ENCODE results near the gene FBXW7. TPM values are rescaled to one million over a fixed set of nuclear protein-coding genes. Genes with fewer than 3 reads are reported as not detected.

The FBXW7 gene
- total RNA-seq, 1 donor: 79.5 TPM

GRCh38 chr4:152334931-152335330 lies 201.0 kb downstream of the FBXW7 start:
- TF ChIP-seq CTCF (IDR thresholded peaks at IDR 0.05; ENCODE audit: insufficient read depth, low read depth, low read length): no peak

GRCh38 chr4:152331042-152331441 lies 204.8 kb downstream of the FBXW7 start:
- no peak for TF ChIP-seq CTCF (IDR thresholded peaks at IDR 0.05; ENCODE audit: insufficient read depth, low read depth, low read length)
- DNase-seq (ENCODE audit: low read depth): no peak
- no peak overlapping the region for H3K4me3 ChIP-seq (ENCODE audit: low read depth, low read length)

More at GRCh38 chr4:152334931-152335330, 201.0 kb downstream of the FBXW7 start:
- H3K4me3 ChIP-seq (ENCODE audit: low read depth, low read length): no peak overlapping the region
- no peak for DNase-seq (ENCODE audit: low read depth)

GRCh38 chr4:152328582-152328981 lies 207.3 kb downstream of the FBXW7 start:
- H3K4me3 ChIP-seq (ENCODE audit: low read depth, low read length): no peak overlapping the region
- no peak for DNase-seq (ENCODE audit: low read depth)
- no peak for TF ChIP-seq CTCF (IDR thresholded peaks at IDR 0.05; ENCODE audit: insufficient read depth, low read depth, low read length)

DNA sequence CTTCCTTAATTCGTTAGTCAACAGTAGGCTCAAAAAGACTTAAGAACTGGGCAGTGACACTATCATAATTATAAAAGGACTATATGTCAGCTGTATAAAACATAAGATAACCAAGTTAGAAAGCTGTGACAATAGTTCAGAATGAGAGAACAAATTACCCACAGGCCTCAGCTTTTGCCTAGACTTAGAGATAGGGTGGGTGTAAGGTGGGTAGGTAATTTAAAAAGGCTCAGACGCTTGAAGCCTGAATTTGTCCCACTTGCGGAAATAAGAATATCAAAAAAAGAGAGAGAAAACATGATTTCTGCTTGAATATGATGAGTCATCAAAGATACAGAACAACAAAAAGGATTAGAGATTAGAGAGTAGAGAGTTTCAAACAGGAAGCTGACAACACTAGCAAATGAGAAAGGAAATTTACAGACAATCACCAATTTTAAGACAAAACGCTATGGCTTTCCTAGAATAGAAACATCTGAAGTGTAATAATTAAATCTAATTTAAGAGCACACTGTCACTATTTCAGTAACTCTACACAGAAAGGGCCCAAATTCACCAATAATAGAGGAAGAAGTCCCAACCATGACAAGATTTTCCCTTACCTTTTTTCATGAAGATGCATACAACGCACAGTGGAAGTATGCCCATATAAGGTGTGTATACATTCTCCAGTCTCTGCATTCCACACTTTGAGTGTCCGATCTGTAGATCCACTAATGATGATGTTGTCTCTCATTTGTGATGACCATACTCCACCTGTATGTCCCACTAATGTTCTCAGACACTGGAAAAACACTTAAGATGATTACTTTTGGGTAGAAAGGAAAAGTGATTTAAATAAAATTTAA lies 208.1 kb downstream of the FBXW7 start:
- DNase-seq (ENCODE audit: low read depth): no peak
- no peak for TF ChIP-seq CTCF (IDR thresholded peaks at IDR 0.05; ENCODE audit: insufficient read depth, low read depth, low read length)
- no peak overlapping the region for H3K4me3 ChIP-seq (ENCODE audit: low read depth, low read length)

DNA sequence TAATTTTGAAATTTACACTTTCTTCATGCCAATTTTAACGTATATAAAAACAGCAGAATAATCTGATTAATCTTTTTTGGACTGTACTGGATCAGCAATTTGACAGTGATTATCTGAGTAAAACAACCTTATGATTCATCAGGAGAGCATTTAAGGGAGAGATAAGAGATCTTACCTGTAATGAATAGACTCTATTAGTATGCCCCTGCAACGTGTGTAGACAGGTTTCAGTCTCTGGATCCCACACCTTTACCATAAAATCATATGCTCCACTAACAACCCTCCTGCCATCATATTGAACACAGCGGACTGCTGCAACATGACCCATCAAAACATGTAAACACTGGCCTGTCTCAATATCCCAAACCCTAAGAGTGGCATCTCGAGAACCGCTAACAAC lies 210.1 kb downstream of the FBXW7 start:
- no peak overlapping the region for H3K4me3 ChIP-seq (ENCODE audit: low read depth, low read length)
- DNase-seq (ENCODE audit: low read depth): no peak
- no peak for TF ChIP-seq CTCF (IDR thresholded peaks at IDR 0.05; ENCODE audit: insufficient read depth, low read depth, low read length)

- DNase-seq (ENCODE audit: low read depth): no peak
Measured at GRCh38 chr4:152323221-152323620, 212.7 kb downstream of the FBXW7 start.

More at GRCh38 chr4:152323221-152323620, 212.7 kb downstream of the FBXW7 start:
- no peak overlapping the region for H3K4me3 ChIP-seq (ENCODE audit: low read depth, low read length)
- no peak for TF ChIP-seq CTCF (IDR thresholded peaks at IDR 0.05; ENCODE audit: insufficient read depth, low read depth, low read length)

All from fibroblast of villous mesenchyme (primary cell).